ENCODE measurements around the gene IKZF3.

DNA sequence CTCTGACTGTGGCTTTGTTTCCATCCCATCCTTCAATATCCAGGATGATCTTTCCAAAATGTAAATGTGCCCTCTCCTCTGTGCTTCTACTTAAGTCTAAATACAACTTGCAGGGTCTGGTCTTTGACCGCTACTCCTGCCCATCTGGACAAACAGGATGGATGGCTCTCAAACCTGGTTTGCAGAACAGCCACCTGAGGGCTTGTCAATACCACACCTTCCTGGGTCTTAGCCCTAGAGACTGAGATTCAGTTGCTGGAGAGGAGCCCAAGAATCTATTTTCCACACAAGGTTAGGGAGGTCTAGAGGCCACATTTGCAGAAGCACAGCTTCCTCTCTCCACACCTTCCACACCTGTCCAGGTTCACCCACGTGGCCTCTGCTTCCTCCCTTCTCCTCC lies 128.2 kb downstream of the IKZF3 start:
- TF ChIP-seq, protein P1, sequence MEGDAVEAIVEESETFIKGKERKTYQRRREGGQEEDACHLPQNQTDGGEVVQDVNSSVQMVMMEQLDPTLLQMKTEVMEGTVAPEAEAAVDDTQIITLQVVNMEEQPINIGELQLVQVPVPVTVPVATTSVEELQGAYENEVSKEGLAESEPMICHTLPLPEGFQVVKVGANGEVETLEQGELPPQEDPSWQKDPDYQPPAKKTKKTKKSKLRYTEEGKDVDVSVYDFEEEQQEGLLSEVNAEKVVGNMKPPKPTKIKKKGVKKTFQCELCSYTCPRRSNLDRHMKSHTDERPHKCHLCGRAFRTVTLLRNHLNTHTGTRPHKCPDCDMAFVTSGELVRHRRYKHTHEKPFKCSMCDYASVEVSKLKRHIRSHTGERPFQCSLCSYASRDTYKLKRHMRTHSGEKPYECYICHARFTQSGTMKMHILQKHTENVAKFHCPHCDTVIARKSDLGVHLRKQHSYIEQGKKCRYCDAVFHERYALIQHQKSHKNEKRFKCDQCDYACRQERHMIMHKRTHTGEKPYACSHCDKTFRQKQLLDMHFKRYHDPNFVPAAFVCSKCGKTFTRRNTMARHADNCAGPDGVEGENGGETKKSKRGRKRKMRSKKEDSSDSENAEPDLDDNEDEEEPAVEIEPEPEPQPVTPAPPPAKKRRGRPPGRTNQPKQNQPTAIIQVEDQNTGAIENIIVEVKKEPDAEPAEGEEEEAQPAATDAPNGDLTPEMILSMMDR (IDR thresholded peaks at IDR 0.05) = no peak
- TF ChIP-seq JUN (CRISPR knock-in tag; IDR thresholded peaks at IDR 0.05) (no peak), CBFB (CRISPR knock-in tag; IDR thresholded peaks at IDR 0.05; ENCODE audit: low read depth) (no peak), HMGA2 (CRISPR knock-in tag; IDR thresholded peaks at IDR 0.05) (no peak), SP1 (CRISPR knock-in tag; conservative IDR thresholded peaks at IDR 0.05) (no peak), CREB1 (CRISPR knock-in tag; IDR thresholded peaks at IDR 0.05) (no peak), FOXK1 (CRISPR knock-in tag; IDR thresholded peaks at IDR 0.05) (no peak), FOXP4 (CRISPR knock-in tag; IDR thresholded peaks at IDR 0.05) (no peak), TEAD4 (CRISPR knock-in tag; IDR thresholded peaks at IDR 0.05) (no peak), NR1H2 (CRISPR knock-in tag; IDR thresholded peaks at IDR 0.05) (no peak)
- TF ChIP-seq, protein P2, sequence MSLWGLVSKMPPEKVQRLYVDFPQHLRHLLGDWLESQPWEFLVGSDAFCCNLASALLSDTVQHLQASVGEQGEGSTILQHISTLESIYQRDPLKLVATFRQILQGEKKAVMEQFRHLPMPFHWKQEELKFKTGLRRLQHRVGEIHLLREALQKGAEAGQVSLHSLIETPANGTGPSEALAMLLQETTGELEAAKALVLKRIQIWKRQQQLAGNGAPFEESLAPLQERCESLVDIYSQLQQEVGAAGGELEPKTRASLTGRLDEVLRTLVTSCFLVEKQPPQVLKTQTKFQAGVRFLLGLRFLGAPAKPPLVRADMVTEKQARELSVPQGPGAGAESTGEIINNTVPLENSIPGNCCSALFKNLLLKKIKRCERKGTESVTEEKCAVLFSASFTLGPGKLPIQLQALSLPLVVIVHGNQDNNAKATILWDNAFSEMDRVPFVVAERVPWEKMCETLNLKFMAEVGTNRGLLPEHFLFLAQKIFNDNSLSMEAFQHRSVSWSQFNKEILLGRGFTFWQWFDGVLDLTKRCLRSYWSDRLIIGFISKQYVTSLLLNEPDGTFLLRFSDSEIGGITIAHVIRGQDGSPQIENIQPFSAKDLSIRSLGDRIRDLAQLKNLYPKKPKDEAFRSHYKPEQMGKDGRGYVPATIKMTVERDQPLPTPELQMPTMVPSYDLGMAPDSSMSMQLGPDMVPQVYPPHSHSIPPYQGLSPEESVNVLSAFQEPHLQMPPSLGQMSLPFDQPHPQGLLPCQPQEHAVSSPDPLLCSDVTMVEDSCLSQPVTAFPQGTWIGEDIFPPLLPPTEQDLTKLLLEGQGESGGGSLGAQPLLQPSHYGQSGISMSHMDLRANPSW (CRISPR knock-in tag; conservative IDR thresholded peaks at IDR 0.05; ENCODE audit: low read depth) = no peak
